HG03521 (cell line): ENCODE measurements around the gene MIA.
"Not testable (repeated sequence)": the region's sequence is repeated elsewhere in the genome, so short reads cannot be mapped to it uniquely, and the experiment has no call there.

ENCODE experiments used
- ATAC-seq: cut with Tn5 transposase; IDR thresholded peaks from one replicate; pipeline ENCODE4 v1.9.1; 2021; ENCODE audit warnings: mild to moderate bottlenecking, moderate library complexity; ENCODE audit not compliant: unreplicated experiment

Gene MIA

GRCh38 chr19:40774916-40775631, at the start of gene MIA:
MIA (plus strand) TSS chr19:40775521; CDS start chr19:40775543, 22 bp downstream.
- no peak for ATAC-seq

- ATAC-seq: no peak
Measured at GRCh38 chr19:40726279-40726678, 49.0 kb upstream of the MIA start.

GRCh38 chr19:40730065-40730464, 45.3 kb upstream of the MIA start:
- ATAC-seq: not testable (repeated sequence)

- not testable (repeated sequence) for ATAC-seq
Measured at GRCh38 chr19:40732304-40732703, 43.0 kb upstream of the MIA start.

GRCh38 chr19:40733149-40733548, 42.2 kb upstream of the MIA start:
- no peak for ATAC-seq

- ATAC-seq: no peak
Measured at GRCh38 chr19:40735013-40735771, 40.1 kb upstream of the MIA start.

- no peak for ATAC-seq
Measured at GRCh38 chr19:40736661-40737060, 38.7 kb upstream of the MIA start.

- ATAC-seq: no peak
Measured at GRCh38 chr19:40737102-40737644, 38.1 kb upstream of the MIA start.

GRCh38 chr19:40739030-40739839, 36.1 kb upstream of the MIA start:
- ATAC-seq: no peak

GRCh38 chr19:40739871-40740703, 35.2 kb upstream of the MIA start:
- no peak for ATAC-seq

GRCh38 chr19:40740747-40741146, 34.6 kb upstream of the MIA start:
- ATAC-seq: no peak

GRCh38 chr19:40741527-40742390, 33.6 kb upstream of the MIA start:
- no peak for ATAC-seq

- ATAC-seq: no peak
Measured at GRCh38 chr19:40742477-40742876, 32.8 kb upstream of the MIA start.

- no peak for ATAC-seq
Measured at GRCh38 chr19:40742886-40743285, 32.4 kb upstream of the MIA start.

GRCh38 chr19:40743926-40744325, 31.4 kb upstream of the MIA start:
- ATAC-seq: no peak

GRCh38 chr19:40744554-40745401, 30.5 kb upstream of the MIA start:
- ATAC-seq: no peak

GRCh38 chr19:40745402-40745780, 29.9 kb upstream of the MIA start:
- ATAC-seq: no peak

- no peak for ATAC-seq
Measured at GRCh38 chr19:40747536-40747935, 27.8 kb upstream of the MIA start.
